Adrenal gland (tissue), 12 donors: ENCODE data around the gene FHOD3. TPM values are rescaled to one million over a fixed set of nuclear protein-coding genes. Genes with fewer than 3 reads are reported as not detected.
"Not testable (repeated sequence)": the region's sequence is repeated elsewhere in the genome, so short reads cannot be mapped to it uniquely, and the experiment has no call there.

Experiments
- DNase-seq, 7 donors: peaks; one replicate each; pipeline ENCODE4 v3.0.0-alpha.2; 2019 to 2020
- H3K27ac ChIP-seq, 5 donors: fragments of 200-600 bp; sonication (generic) in 4 of 5; 1 replicate in 3 of 5; 2 replicates in 2 of 5; pipeline versions ENCODE4 v1.5.1 to v1.8.0; 2016 to 2020; ENCODE audit warnings: mild to moderate bottlenecking in 1 of 5
- H3K27me3 ChIP-seq: fragments of 200-600 bp; 2 replicates; pipeline ENCODE4 v1.8.0; 2021
- H3K36me3 ChIP-seq, 2 donors: fragments of 200-600 bp; replicated peaks in 1 of 2; 1 replicate in 1 of 2; 2 replicates in 1 of 2; pipeline versions ENCODE4 v1.5.1 to v1.8.0; 2018 to 2022
- H3K4me1 ChIP-seq, 2 donors: fragments of 200-600 bp; replicated peaks in 1 of 2; 1 replicate in 1 of 2; 2 replicates in 1 of 2; pipeline versions ENCODE4 v1.5.1 to v1.8.0; 2018 to 2021
- H3K4me3 ChIP-seq, 4 donors: fragments of 200-600 bp; sonication (generic) in 3 of 4; one replicate each; pipeline ENCODE4 v1.5.1; 2016 to 2018
- H3K9me3 ChIP-seq, 3 donors: fragments of 200-600 bp; sonication (generic) in 1 of 3; replicated peaks in 1 of 3; 1 replicate in 2 of 3; 2 replicates in 1 of 3; pipeline versions ENCODE4 v1.5.1 to v1.8.0; 2016 to 2021
- CTCF ChIP-seq, 6 experiments: fragments of 450-650 bp in 4 of 6; fragments of 200-600 bp in 2 of 6; sonication (generic) in 1 of 6; IDR thresholded peaks; 1 replicate in 5 of 6; 2 replicates in 1 of 6; pipeline versions ENCODE4 v1.5.1 to v1.8.0; 2016 to 2021; ENCODE audit warnings: antibody characterized with exemption in 6 of 6, mild to moderate bottlenecking in 2 of 6, moderate library complexity in 1 of 6
- POLR2A ChIP-seq, 2 donors: fragments of 450-650 bp; IDR thresholded peaks; one replicate each; pipeline ENCODE4 v1.6.1; 2017; ENCODE audit warnings: antibody characterized with exemption in 2 of 2, mild to moderate bottlenecking in 2 of 2, moderate library complexity in 1 of 2
- WGBS, 4 donors: extraction: QIAGEN DNeasy Blood & Tissue Kit in 2 of 4; methylation state at CpG; one replicate each; pipeline versions ENCODE4 v1.1.5 to v1.1.7; 2013 to 2017; 5-methylcytosine and 5-hydroxymethylcytosine counted together
- intact Hi-C, 2 donors: fragments of 100-400 bp; cut with DNase I; formaldehyde crosslinking; loops; one replicate each; pipeline versions ENCODE4 v1.14.1 to v1.15.0; 2022 to 2023
- polyA plus RNA-seq, 3 donors: library from polyadenylated mRNA; stranded (reverse); fragments of 200-250 nt in 2 of 3; fragments of 350-450 nt in 1 of 3; fragmentation: Illumina TruSeq in 1 of 3; extraction: RNeasy Lipid Tissue Mini Kit (QIAGEN cat#74804) in 1 of 3; gene quantifications; one replicate each; pipeline ENCODE4 v1.2.3, GENCODE V29; 2013 to 2014
- total RNA-seq, 9 donors: library from RNA; depleted of rRNA in 4 of 9; stranded (reverse); fragments of >200 nt in 4 of 9; fragments of 120-200 nt in 1 of 9; fragmentation: NEBNext Ultra II Directional in 1 of 9; extraction: Animal tissue kit (Norgen Biotek cat#: 25700) in 1 of 9; gene quantifications; one replicate each; pipeline versions ENCODE4 v1.1.0 to v1.2.4, GENCODE V29; 2013 to 2023
- donor health status: healthy with polysubstance abuse.
- donor health status: Bipolar disorder and iron deficiency.
- donor health status: DM: yes; HTN: yes; CAD: no.
- donor health status: DM: no; HTN: no; CAD: no.
- donor health status: DM: no; HTN: no; CAD: no.
- donor health status: DM: yes; HTN: yes; CAD: no.

The FHOD3 gene
- total and polyA plus RNA-seq, 12 donors = 17.5 to 87.9 (median 48.5) TPM

GRCh38 chr18:36543991-36544725 is 246.6 kb downstream of the FHOD3 start:
- Histone ChIP-seq H3K36me3 (no peaks in the 10 kb centered on the region), H3K4me1 (no peaks in the 10 kb centered on the region), H3K27me3 (no peaks in the 10 kb centered on the region), H3K27ac (no peak overlapping the region), H3K4me3 (no peak overlapping the region), H3K9me3 (no peaks in the 10 kb centered on the region)
- intact Hi-C loops = no loop called here
- DNase-seq = peak in 6 of 7 donors; percentile 25 to 59 (median 40)
- WGBS, 4 donors = 80 to 87% (median 83%) methylated on average over 15 of the region's 15 CpGs
- TF ChIP-seq CTCF (IDR thresholded peaks at IDR 0.05) (no peak), POLR2A (IDR thresholded peaks at IDR 0.05) (no peak)

- TF ChIP-seq POLR2A (IDR thresholded peaks at IDR 0.05) = no peak
- TF ChIP-seq CTCF (IDR thresholded peaks at IDR 0.05) = no peak
- Histone ChIP-seq H3K27me3 (no peaks in the 10 kb centered on the region), H3K4me3 (no peak overlapping the region), H3K4me1 (no peaks in the 10 kb centered on the region), H3K36me3 (no peaks in the 10 kb centered on the region), H3K27ac (no peak overlapping the region), H3K9me3 (no peaks in the 10 kb centered on the region)
- 81 to 89% (median 86%) methylated on average over 5 to 6 of the region's 6 CpGs for WGBS, 4 donors
- DNase-seq = no peak
- intact Hi-C loops = no loop called here
These were observed 248.4 kb downstream of the FHOD3 start for GRCh38 chr18:36545821-36546427.

GRCh38 chr18:36546876-36547275 is 249.4 kb downstream of the FHOD3 start:
- no peak overlapping the region for H3K27ac ChIP-seq
- no peaks in the 10 kb centered on the region for H3K4me1 ChIP-seq
- H3K27me3 ChIP-seq = no peaks in the 10 kb centered on the region
- TF ChIP-seq POLR2A (IDR thresholded peaks at IDR 0.05) = no peak
- no peak for TF ChIP-seq CTCF (IDR thresholded peaks at IDR 0.05)
- 83 to 92% (median 89%) methylated on average over 6 to 8 of the region's 8 CpGs for WGBS, 4 donors
- no peak overlapping the region for H3K4me3 ChIP-seq
- intact Hi-C loops = no loop called here
- H3K9me3 ChIP-seq = no peaks in the 10 kb centered on the region
- H3K36me3 ChIP-seq = no peaks in the 10 kb centered on the region
- no peak for DNase-seq

GRCh38 chr18:36547544-36547943 is 250.0 kb downstream of the FHOD3 start:
- intact Hi-C loops = no loop called here
- Histone ChIP-seq H3K27ac (no peak overlapping the region), H3K4me3 (no peak overlapping the region), H3K36me3 (no peaks in the 10 kb centered on the region), H3K27me3 (no peaks in the 10 kb centered on the region), H3K4me1 (no peaks in the 10 kb centered on the region), H3K9me3 (no peaks in the 10 kb centered on the region)
- WGBS, 4 donors = 88 to 91% (median 91%) methylated on average over 11 of the region's 11 CpGs
- no peak for DNase-seq
- TF ChIP-seq CTCF (IDR thresholded peaks at IDR 0.05) (no peak), POLR2A (IDR thresholded peaks at IDR 0.05) (no peak)

- H3K27me3 ChIP-seq, DNase-seq, H3K36me3 ChIP-seq, H3K9me3 ChIP-seq, H3K4me3 ChIP-seq, H3K4me1 ChIP-seq, intact Hi-C loops, H3K27ac ChIP-seq: not testable (repeated sequence)
- WGBS, 4 donors = 93 to 100% (median 95%) methylated on average over 1 of the region's 1 CpG
These were observed 253.8 kb downstream of the FHOD3 start for GRCh38 chr18:36551274-36551673.
